Neutrophil (primary cell): ENCODE results near the gene NFATC3.

Source experiments
- H3K27ac ChIP-seq: fragments of 200-600 bp; sonication (generic); 2 replicates; pipeline ENCODE4 v1.5.1; 2016; ENCODE audit warnings: mild to moderate bottlenecking, moderate library complexity
- H3K27me3 ChIP-seq: fragments of 200-600 bp; sonication (generic); 2 replicates; pipeline ENCODE4 v1.6.0; 2016; ENCODE audit warnings: mild to moderate bottlenecking
- H3K36me3 ChIP-seq: fragments of 200-600 bp; sonication (generic); 2 replicates; pipeline ENCODE4 v1.5.1; 2017
- H3K4me1 ChIP-seq, 2 experiments: fragments of 200-600 bp in 1 of 2; sonication (generic) in 1 of 2; 1 replicate in 1 of 2; 2 replicates in 1 of 2; pipeline versions ENCODE4 v1.5.1 to v1.6.1; 2013 to 2016; ENCODE audit warnings: low read depth in 1 of 2, low read length in 1 of 2, mild to moderate bottlenecking in 1 of 2, moderate library complexity in 1 of 2; ENCODE audit not compliant: control insufficient read depth in 1 of 2, insufficient read depth in 1 of 2
- H3K4me3 ChIP-seq, 2 experiments: fragments of 200-600 bp in 1 of 2; sonication (generic) in 1 of 2; 1 replicate in 1 of 2; 2 replicates in 1 of 2; pipeline ENCODE4 v1.5.1; 2013 to 2016; ENCODE audit warnings: low read depth in 1 of 2, low read length in 1 of 2, mild to moderate bottlenecking in 1 of 2, moderate library complexity in 1 of 2
- H3K9me3 ChIP-seq: fragments of 200-600 bp; sonication (generic); 2 replicates; pipeline ENCODE4 v1.5.1; 2016
- TF ChIP-seq, protein P1 (sequence below): fragments of 200-600 bp; sonication (generic); IDR thresholded peaks from 2 replicates; pipeline ENCODE4 v1.5.1; 2016; ENCODE audit warnings: antibody characterized with exemption

NFATC3 gene

GRCh38 chr16:68085259-68086071 is at the start of gene NFATC3:
NFATC3 (plus strand) TSS chr16:68085370; CDS start chr16:68085682, 312 bp downstream.
- Histone ChIP-seq H3K4me1 (peaks cover 69 to 80% of the 10 kb centered on the region in 2 experiments), H3K27ac (peak within 1 kb of the TSS; percentile 95), H3K27me3 (no peaks in the 10 kb centered on the region), H3K36me3 (no peaks in the 10 kb centered on the region), H3K9me3 (no peaks in the 10 kb centered on the region), H3K4me3 (peak within 1 kb of the TSS; percentile 63 to 94)
- TF ChIP-seq, protein P1, sequence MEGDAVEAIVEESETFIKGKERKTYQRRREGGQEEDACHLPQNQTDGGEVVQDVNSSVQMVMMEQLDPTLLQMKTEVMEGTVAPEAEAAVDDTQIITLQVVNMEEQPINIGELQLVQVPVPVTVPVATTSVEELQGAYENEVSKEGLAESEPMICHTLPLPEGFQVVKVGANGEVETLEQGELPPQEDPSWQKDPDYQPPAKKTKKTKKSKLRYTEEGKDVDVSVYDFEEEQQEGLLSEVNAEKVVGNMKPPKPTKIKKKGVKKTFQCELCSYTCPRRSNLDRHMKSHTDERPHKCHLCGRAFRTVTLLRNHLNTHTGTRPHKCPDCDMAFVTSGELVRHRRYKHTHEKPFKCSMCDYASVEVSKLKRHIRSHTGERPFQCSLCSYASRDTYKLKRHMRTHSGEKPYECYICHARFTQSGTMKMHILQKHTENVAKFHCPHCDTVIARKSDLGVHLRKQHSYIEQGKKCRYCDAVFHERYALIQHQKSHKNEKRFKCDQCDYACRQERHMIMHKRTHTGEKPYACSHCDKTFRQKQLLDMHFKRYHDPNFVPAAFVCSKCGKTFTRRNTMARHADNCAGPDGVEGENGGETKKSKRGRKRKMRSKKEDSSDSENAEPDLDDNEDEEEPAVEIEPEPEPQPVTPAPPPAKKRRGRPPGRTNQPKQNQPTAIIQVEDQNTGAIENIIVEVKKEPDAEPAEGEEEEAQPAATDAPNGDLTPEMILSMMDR, result peak; percentile 31

DNA sequence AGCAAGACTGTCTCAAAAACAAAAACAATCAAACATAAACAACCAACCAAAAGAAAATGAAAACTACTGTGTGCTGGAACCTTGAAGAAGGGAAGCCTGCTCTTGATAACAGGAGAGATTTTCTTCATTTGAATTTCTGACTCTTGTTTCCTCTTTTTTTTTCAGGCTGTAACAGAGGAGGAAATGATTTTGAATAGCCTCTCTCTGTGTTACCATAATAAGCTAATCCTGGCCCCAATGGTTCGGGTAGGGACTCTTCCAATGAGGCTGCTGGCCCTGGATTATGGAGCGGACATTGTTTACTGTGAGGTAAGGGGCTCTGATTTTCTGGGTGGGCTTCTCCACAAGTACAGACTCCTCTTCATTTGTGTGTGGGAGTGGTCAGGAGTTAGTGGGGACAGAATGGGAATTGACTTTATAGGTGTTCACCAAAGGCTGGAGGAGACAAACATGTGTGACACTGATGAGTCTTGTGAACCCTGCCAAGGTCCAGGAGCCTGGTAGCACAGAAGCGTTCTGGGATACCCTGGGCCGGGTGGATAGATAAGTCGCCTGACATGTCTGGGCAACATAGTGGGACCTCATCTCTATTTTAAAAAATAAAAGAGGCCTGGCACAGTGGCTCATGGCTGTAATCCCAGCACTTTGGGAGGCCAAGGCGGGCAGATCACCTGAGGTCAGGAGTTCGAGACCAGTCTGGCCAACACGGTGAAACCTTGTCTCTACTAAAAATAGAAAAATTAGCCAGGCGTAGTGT is 47.2 kb upstream of the NFATC3 start:
- TF ChIP-seq, protein P1, result no peak
- Histone ChIP-seq H3K36me3 (no peaks in the 10 kb centered on the region), H3K4me3 (peak overlapping the region; percentile 38 to 55), H3K4me1 (peaks cover 74 to 78% of the 10 kb centered on the region in 2 experiments), H3K9me3 (no peaks in the 10 kb centered on the region), H3K27me3 (no peaks in the 10 kb centered on the region), H3K27ac (peak overlapping the region; percentile 92)

DNA sequence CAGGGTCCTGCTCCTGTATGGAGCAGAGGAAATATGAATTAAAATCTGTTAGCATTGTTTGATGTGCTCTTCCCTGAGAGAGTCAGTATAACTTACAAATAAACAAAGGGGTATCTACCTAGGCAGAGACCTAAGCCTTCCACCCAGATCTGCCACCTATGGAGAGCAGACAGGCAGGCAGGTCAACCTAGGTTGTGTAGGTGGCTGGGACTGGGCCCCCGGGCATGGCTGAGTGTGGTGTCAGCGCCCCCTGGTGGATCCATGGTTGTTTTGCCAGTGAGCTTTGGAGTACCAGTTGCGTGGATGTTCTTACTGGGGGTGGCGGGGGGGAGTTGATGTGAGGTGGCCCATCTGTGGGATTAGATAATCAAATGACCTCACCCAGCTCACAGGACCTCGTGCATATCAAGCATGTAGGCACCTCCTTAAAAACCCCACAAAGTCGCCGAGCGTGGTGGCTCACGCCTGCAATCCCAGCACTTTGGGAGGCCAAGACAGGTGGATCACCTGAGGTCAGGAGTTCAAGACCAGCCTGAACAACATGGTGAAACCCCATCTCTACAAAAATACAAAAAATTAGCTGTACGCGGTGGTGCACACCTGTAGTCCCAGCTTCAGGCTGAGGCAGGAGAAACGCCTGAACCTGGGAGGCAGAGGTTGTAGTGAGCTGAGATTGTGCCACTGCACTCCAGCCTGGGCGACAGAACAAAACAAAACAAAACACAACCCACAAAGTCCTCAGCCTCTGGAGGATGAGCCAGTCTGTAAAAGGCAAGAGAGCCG is 44.5 kb upstream of the NFATC3 start:
- H3K4me3 ChIP-seq, result peak overlapping the region; percentile 41 to 55
- H3K4me1 ChIP-seq, result peaks cover 87 to 90% of the 10 kb centered on the region in 2 experiments
- no peaks in the 10 kb centered on the region for H3K36me3 ChIP-seq
- H3K27me3 ChIP-seq, result no peaks in the 10 kb centered on the region
- H3K27ac ChIP-seq, result peak overlapping the region; percentile 92
- TF ChIP-seq, protein P1, result peak; percentile 95
- no peaks in the 10 kb centered on the region for H3K9me3 ChIP-seq

DNA sequence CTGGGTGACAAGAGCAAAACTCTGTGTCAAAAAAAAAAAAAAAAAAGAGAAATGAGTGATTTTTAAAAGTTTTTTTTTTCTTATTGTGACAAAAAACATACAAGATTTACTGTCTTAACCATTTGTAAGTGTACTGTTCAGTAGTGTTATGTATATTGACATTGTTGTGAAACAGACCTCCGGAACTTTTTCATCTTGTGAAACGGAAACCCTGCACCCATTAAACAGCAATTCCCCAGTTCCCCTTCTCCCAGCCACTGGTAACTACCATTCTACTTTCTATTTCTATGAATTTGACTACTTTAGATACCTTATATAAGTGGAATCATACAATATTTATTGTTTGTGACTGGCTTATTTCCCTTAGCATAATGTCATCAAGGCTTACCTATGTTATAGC is 43.4 kb upstream of the NFATC3 start:
- Histone ChIP-seq H3K9me3 (no peaks in the 10 kb centered on the region), H3K4me1 (peaks cover 78 to 79% of the 10 kb centered on the region in 2 experiments), H3K4me3 (peak overlapping the region; percentile 41 to 55), H3K36me3 (no peaks in the 10 kb centered on the region), H3K27me3 (no peaks in the 10 kb centered on the region), H3K27ac (peak overlapping the region; percentile 92)
- TF ChIP-seq, protein P1, result peak; percentile 9

GRCh38 chr16:68046106-68046505 is 39.1 kb upstream of the NFATC3 start:
- no peak overlapping the region for H3K4me3 ChIP-seq
- H3K9me3 ChIP-seq, result no peaks in the 10 kb centered on the region
- peaks cover 15% of the 10 kb centered on the region for H3K36me3 ChIP-seq
- no peaks in the 10 kb centered on the region for H3K27me3 ChIP-seq
- TF ChIP-seq, protein P1, result no peak
- H3K4me1 ChIP-seq, result peaks cover 35 to 36% of the 10 kb centered on the region in 2 experiments
- H3K27ac ChIP-seq, result no peak overlapping the region
